Measurements from ENCODE around the gene KRTAP12-1.

KRTAP12-1 gene

GRCh38 chr21:44664691-44665090, 17.3 kb downstream of the KRTAP12-1 start:
- TF ChIP-seq TAF1 (IDR thresholded peaks at IDR 0.05; ENCODE audit: low read depth) (no peak), RAD21 (IDR thresholded peaks at IDR 0.05; ENCODE audit: low read depth) (no peak), EGR1 (IDR thresholded peaks at IDR 0.05) (no peak), FOXM1 (IDR thresholded peaks at IDR 0.05; ENCODE audit: borderline replicate concordance, low read depth) (no peak), REST (IDR thresholded peaks at IDR 0.05; ENCODE audit: low read depth) (no peak), ZBTB7A (IDR thresholded peaks at IDR 0.05; ENCODE audit: low read depth) (no peak), CEBPB (IDR thresholded peaks at IDR 0.05) (no peak), USF1 (IDR thresholded peaks at IDR 0.05) (no peak), MAX (IDR thresholded peaks at IDR 0.05) (no peak), NFIC (IDR thresholded peaks at IDR 0.05) (no peak), YY1 (IDR thresholded peaks at IDR 0.05; ENCODE audit: low read depth) (no peak), EP300 (IDR thresholded peaks at IDR 0.05; ENCODE audit: borderline replicate concordance) (no peak), CREB1 (IDR thresholded peaks at IDR 0.05; ENCODE audit: low read depth) (no peak), TEAD4 (IDR thresholded peaks at IDR 0.05) (no peak), TCF12 (IDR thresholded peaks at IDR 0.05; ENCODE audit: low read depth) (no peak)

- TF ChIP-seq REST (IDR thresholded peaks at IDR 0.05; ENCODE audit: low read depth) (no peak), USF1 (IDR thresholded peaks at IDR 0.05) (no peak)
Measured at GRCh38 chr21:44658913-44659595, 22.9 kb downstream of the KRTAP12-1 start.

- TF ChIP-seq NFIC (IDR thresholded peaks at IDR 0.05) (no peak), EGR1 (IDR thresholded peaks at IDR 0.05) (no peak), REST (IDR thresholded peaks at IDR 0.05; ENCODE audit: low read depth) (no peak), ZBTB7A (IDR thresholded peaks at IDR 0.05; ENCODE audit: low read depth) (no peak), CEBPB (IDR thresholded peaks at IDR 0.05) (no peak), USF1 (IDR thresholded peaks at IDR 0.05) (no peak), EP300 (IDR thresholded peaks at IDR 0.05; ENCODE audit: borderline replicate concordance) (no peak), TCF12 (IDR thresholded peaks at IDR 0.05; ENCODE audit: low read depth) (no peak), FOXM1 (IDR thresholded peaks at IDR 0.05; ENCODE audit: borderline replicate concordance, low read depth) (no peak), CREB1 (IDR thresholded peaks at IDR 0.05; ENCODE audit: low read depth) (no peak), YY1 (IDR thresholded peaks at IDR 0.05; ENCODE audit: low read depth) (no peak), TAF1 (IDR thresholded peaks at IDR 0.05; ENCODE audit: low read depth) (no peak), RAD21 (IDR thresholded peaks at IDR 0.05; ENCODE audit: low read depth) (no peak), TEAD4 (IDR thresholded peaks at IDR 0.05) (no peak), MAX (IDR thresholded peaks at IDR 0.05) (no peak)
Measured at GRCh38 chr21:44658541-44658910, 23.4 kb downstream of the KRTAP12-1 start.

Data from Ishikawa (cell line).